Retinal pigment epithelial cell (primary cell): ENCODE results near the gene PPP1R12C.

Source experiments
- DNase-seq: peaks from one replicate; pipeline ENCODE4 v3.0.0-alpha.2; 2010; ENCODE audit warnings: low read depth
- H3K4me3 ChIP-seq: 2 replicates; pipeline ENCODE4 v1.5.1; 2011; ENCODE audit warnings: mild to moderate bottlenecking, low read length, control low read depth, moderate library complexity
- TF ChIP-seq, protein P1 (sequence below): conservative IDR thresholded peaks from 2 replicates; pipeline ENCODE4 v1.5.1; 2011; ENCODE audit warnings: low read depth, low read length, control low read depth, inconsistent platforms

The PPP1R12C gene

GRCh38 chr19:55084416-55084815 lies 33.0 kb downstream of the PPP1R12C start:
- no peak for DNase-seq
- no peak overlapping the region for H3K4me3 ChIP-seq
- TF ChIP-seq, protein P1, sequence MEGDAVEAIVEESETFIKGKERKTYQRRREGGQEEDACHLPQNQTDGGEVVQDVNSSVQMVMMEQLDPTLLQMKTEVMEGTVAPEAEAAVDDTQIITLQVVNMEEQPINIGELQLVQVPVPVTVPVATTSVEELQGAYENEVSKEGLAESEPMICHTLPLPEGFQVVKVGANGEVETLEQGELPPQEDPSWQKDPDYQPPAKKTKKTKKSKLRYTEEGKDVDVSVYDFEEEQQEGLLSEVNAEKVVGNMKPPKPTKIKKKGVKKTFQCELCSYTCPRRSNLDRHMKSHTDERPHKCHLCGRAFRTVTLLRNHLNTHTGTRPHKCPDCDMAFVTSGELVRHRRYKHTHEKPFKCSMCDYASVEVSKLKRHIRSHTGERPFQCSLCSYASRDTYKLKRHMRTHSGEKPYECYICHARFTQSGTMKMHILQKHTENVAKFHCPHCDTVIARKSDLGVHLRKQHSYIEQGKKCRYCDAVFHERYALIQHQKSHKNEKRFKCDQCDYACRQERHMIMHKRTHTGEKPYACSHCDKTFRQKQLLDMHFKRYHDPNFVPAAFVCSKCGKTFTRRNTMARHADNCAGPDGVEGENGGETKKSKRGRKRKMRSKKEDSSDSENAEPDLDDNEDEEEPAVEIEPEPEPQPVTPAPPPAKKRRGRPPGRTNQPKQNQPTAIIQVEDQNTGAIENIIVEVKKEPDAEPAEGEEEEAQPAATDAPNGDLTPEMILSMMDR = no peak

- DNase-seq = no peak
- TF ChIP-seq, protein P1 = no peak
- no peak overlapping the region for H3K4me3 ChIP-seq
These were observed 34.2 kb downstream of the PPP1R12C start for GRCh38 chr19:55083004-55083850.

- TF ChIP-seq, protein P1 = no peak
- DNase-seq = no peak
- H3K4me3 ChIP-seq = peak overlapping the region; percentile 21
These were observed 35.2 kb downstream of the PPP1R12C start for GRCh38 chr19:55082020-55082851.

- TF ChIP-seq, protein P1 = no peak
- DNase-seq = no peak
- H3K4me3 ChIP-seq = peak overlapping the region; percentile 21
These were observed 35.7 kb downstream of the PPP1R12C start for GRCh38 chr19:55081770-55082019.

DNA sequence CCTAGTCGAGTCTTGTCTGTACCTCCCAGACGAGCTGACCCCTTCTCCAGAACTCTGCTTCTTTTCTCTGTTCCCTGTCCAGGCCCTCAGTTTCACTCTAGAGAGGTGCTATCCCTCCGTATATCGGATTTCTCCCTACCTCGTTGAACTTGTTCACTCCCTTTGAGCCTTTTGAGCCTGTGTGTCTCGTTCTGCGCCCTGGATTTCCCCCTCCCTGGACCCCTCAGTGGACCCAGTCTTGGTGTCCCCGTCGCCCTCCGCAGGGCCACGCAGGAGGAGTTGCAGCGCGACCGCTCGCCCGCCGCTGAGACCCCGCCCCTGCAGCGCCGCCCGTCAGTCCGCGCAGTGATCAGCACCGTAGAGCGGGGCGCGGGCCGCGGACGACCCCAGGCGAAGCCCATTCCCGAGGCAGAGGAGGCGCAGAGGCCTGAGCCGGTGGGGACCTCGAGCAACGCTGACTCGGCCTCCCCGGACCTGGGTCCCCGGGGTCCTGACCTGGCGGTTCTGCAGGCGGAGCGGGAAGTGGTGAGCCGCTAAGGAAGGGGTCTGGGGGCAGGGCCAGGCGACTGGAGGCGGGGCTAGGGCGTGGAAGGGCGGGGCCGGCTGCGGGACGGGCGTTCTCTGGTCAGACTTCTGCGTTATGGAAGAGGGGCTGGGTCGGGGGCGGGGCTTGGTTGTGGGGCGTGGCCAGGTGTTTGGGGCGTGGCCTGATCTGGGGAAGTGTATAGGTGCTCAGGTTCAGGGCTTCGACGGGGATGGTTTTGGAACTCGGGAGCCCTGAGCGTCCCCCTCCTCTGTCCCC lies 36.3 kb downstream of the PPP1R12C start:
- peak overlapping the region; percentile 50 for H3K4me3 ChIP-seq
- TF ChIP-seq, protein P1 = no peak
- DNase-seq = no peak

- TF ChIP-seq, protein P1 = no peak
- peak overlapping the region; percentile 50 for H3K4me3 ChIP-seq
- no peak for DNase-seq
These were observed 37.1 kb downstream of the PPP1R12C start for GRCh38 chr19:55080121-55080967.
